Astrocyte (in vitro differentiated cells and primary cell): ENCODE results near the gene CAPN5. TPM values are rescaled to one million over a fixed set of nuclear protein-coding genes. Genes with fewer than 3 reads are reported as not detected.

Source experiments
- DNase-seq: peaks from one replicate; pipeline ENCODE4 v3.0.0-alpha.2; 2010; ENCODE audit warnings: low read depth
- FAIRE-seq: peaks from 2 replicates; lab custom pipeline; 2011; peaks lifted over from hg19 to GRCh38; lab: Jason Lieb, UNC
- H2AFZ ChIP-seq: 2 replicates; pipeline ENCODE4 v1.6.0; 2012; ENCODE audit warnings: low read depth, low read length, inconsistent platforms
- H3K27ac ChIP-seq: 2 replicates; pipeline ENCODE4 v1.5.1; 2011; ENCODE audit warnings: low read depth, low read length, inconsistent platforms
- H3K27me3 ChIP-seq: 2 replicates; pipeline ENCODE4 v1.6.0; 2011; ENCODE audit warnings: low read length, inconsistent platforms; ENCODE audit not compliant: insufficient read depth
- H3K36me3 ChIP-seq: 2 replicates; pipeline ENCODE4 v1.5.1; 2011; ENCODE audit warnings: low read length, inconsistent platforms; ENCODE audit not compliant: insufficient read depth
- H3K4me1 ChIP-seq: 2 replicates; pipeline ENCODE4 v1.5.1; 2011; ENCODE audit warnings: low read length, inconsistent platforms; ENCODE audit not compliant: insufficient read depth
- H3K4me2 ChIP-seq: 2 replicates; pipeline ENCODE4 v1.6.0; 2012; ENCODE audit warnings: low read length, inconsistent platforms
- H3K4me3 ChIP-seq: 2 replicates; pipeline ENCODE4 v1.5.1; 2011; ENCODE audit warnings: low read depth, mild to moderate bottlenecking, low read length, inconsistent platforms; ENCODE audit not compliant: insufficient read depth
- H3K79me2 ChIP-seq: 2 replicates; pipeline ENCODE4 v1.6.0; 2012; ENCODE audit warnings: mild to moderate bottlenecking, low read length, inconsistent platforms; ENCODE audit not compliant: insufficient read depth
- H3K9ac ChIP-seq: 2 replicates; pipeline ENCODE4 v1.6.0; 2012; ENCODE audit warnings: mild to moderate bottlenecking, low read length, inconsistent platforms
- H3K9me3 ChIP-seq: 2 replicates; pipeline ENCODE4 v1.5.1; 2012; ENCODE audit warnings: low read depth, mild to moderate bottlenecking, low read length, inconsistent platforms; ENCODE audit not compliant: insufficient read depth
- H4K20me1 ChIP-seq: 2 replicates; pipeline ENCODE4 v1.6.0; 2012; ENCODE audit warnings: low read length, inconsistent platforms; ENCODE audit not compliant: insufficient read depth
- H3K27ac Mint-ChIP-seq: one replicate; pipeline ENCODE4 v1.8.0; 2021; ENCODE audit warnings: mild to moderate bottlenecking, mixed read lengths; ENCODE audit not compliant: unreplicated experiment
- H3K27me3 Mint-ChIP-seq: one replicate; pipeline ENCODE4 v1.8.0; 2021; ENCODE audit warnings: low read depth, mixed read lengths; ENCODE audit not compliant: unreplicated experiment
- H3K36me3 Mint-ChIP-seq: one replicate; pipeline ENCODE4 v1.8.0; 2021; ENCODE audit warnings: low read depth, mixed read lengths; ENCODE audit not compliant: unreplicated experiment
- H3K4me1 Mint-ChIP-seq: one replicate; pipeline ENCODE4 v1.8.0; 2021; ENCODE audit warnings: low read depth, mixed read lengths; ENCODE audit not compliant: unreplicated experiment
- H3K4me3 Mint-ChIP-seq: one replicate; pipeline ENCODE4 v1.8.0; 2021; ENCODE audit warnings: mild to moderate bottlenecking, moderate library complexity, mixed read lengths; ENCODE audit not compliant: unreplicated experiment
- H3K9me3 Mint-ChIP-seq: one replicate; pipeline ENCODE4 v1.8.0; 2021; ENCODE audit warnings: mild to moderate bottlenecking, mixed read lengths; ENCODE audit not compliant: unreplicated experiment
- EZH2 ChIP-seq: IDR thresholded peaks from 2 replicates; pipeline ENCODE4 v1.6.1; 2012; ENCODE audit warnings: mild to moderate bottlenecking, low read length, inconsistent platforms; ENCODE audit not compliant: insufficient read depth
- total RNA-seq: library from RNA; stranded (reverse); gene quantifications from 2 replicates; pipeline ENCODE4 v1.2.1, GENCODE V29; 2021
- TF ChIP-seq, protein P1 (sequence below): IDR thresholded peaks from 2 replicates; pipeline ENCODE4 v1.5.1; 2011; ENCODE audit warnings: low read depth, mild to moderate bottlenecking, inconsistent platforms, low read length, moderate library complexity; ENCODE audit not compliant: insufficient read depth

The CAPN5 gene
- total RNA-seq, 1 donor from 2014 or later = 17.4 TPM

GRCh38 chr11:77126156-77126775, 59.5 kb downstream of the CAPN5 start:
- TF ChIP-seq, protein P1, sequence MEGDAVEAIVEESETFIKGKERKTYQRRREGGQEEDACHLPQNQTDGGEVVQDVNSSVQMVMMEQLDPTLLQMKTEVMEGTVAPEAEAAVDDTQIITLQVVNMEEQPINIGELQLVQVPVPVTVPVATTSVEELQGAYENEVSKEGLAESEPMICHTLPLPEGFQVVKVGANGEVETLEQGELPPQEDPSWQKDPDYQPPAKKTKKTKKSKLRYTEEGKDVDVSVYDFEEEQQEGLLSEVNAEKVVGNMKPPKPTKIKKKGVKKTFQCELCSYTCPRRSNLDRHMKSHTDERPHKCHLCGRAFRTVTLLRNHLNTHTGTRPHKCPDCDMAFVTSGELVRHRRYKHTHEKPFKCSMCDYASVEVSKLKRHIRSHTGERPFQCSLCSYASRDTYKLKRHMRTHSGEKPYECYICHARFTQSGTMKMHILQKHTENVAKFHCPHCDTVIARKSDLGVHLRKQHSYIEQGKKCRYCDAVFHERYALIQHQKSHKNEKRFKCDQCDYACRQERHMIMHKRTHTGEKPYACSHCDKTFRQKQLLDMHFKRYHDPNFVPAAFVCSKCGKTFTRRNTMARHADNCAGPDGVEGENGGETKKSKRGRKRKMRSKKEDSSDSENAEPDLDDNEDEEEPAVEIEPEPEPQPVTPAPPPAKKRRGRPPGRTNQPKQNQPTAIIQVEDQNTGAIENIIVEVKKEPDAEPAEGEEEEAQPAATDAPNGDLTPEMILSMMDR = no peak
- TF ChIP-seq EZH2 = no peak
- Histone ChIP-seq H3K27ac (no peak overlapping the region), H3K9me3 (no peaks in the 10 kb centered on the region), H3K4me1 (peaks cover 14% of the 10 kb centered on the region), H3K9ac (no peak overlapping the region), H3K4me2 (no peak overlapping the region), H4K20me1 (no peaks in the 10 kb centered on the region), H3K79me2 (no peaks in the 10 kb centered on the region), H3K36me3 (no peaks in the 10 kb centered on the region), H2AFZ (no peak overlapping the region), H3K27me3 (no peaks in the 10 kb centered on the region), H3K4me3 (no peak overlapping the region)
- H3K27me3 Mint-ChIP-seq = peaks cover 17% of the 10 kb centered on the region
- H3K9me3 Mint-ChIP-seq = no peaks in the 10 kb centered on the region
- peak overlapping the region; percentile 75 for H3K27ac Mint-ChIP-seq
- H3K4me3 Mint-ChIP-seq = peak overlapping the region; percentile 66
- FAIRE-seq = no peak
- peaks cover 2% of the 10 kb centered on the region for H3K36me3 Mint-ChIP-seq
- no peak for DNase-seq
- H3K4me1 Mint-ChIP-seq = no peaks in the 10 kb centered on the region

GRCh38 chr11:77126861-77127234, 60.1 kb downstream of the CAPN5 start:
- peak overlapping the region; percentile 75 for H2AFZ ChIP-seq
- H3K36me3 ChIP-seq = no peaks in the 10 kb centered on the region
- H3K27ac Mint-ChIP-seq = no peak overlapping the region
- no peaks in the 10 kb centered on the region for H4K20me1 ChIP-seq
- peak overlapping the region; percentile 90 for H3K4me2 ChIP-seq
- no peak overlapping the region for H3K4me3 Mint-ChIP-seq
- no peaks in the 10 kb centered on the region for H3K9me3 Mint-ChIP-seq
- no peaks in the 10 kb centered on the region for H3K79me2 ChIP-seq
- H3K27me3 Mint-ChIP-seq = peaks cover 17% of the 10 kb centered on the region
- peaks cover 2% of the 10 kb centered on the region for H3K36me3 Mint-ChIP-seq
- DNase-seq = no peak
- peaks cover 14% of the 10 kb centered on the region for H3K4me1 ChIP-seq
- no peaks in the 10 kb centered on the region for H3K9me3 ChIP-seq
- H3K27me3 ChIP-seq = no peaks in the 10 kb centered on the region
- H3K9ac ChIP-seq = peak overlapping the region; percentile 42
- TF ChIP-seq EZH2 = no peak
- TF ChIP-seq, protein P1 = no peak
- H3K4me1 Mint-ChIP-seq = no peaks in the 10 kb centered on the region
- no peak overlapping the region for H3K4me3 ChIP-seq
- no peak overlapping the region for H3K27ac ChIP-seq
- no peak for FAIRE-seq

DNA sequence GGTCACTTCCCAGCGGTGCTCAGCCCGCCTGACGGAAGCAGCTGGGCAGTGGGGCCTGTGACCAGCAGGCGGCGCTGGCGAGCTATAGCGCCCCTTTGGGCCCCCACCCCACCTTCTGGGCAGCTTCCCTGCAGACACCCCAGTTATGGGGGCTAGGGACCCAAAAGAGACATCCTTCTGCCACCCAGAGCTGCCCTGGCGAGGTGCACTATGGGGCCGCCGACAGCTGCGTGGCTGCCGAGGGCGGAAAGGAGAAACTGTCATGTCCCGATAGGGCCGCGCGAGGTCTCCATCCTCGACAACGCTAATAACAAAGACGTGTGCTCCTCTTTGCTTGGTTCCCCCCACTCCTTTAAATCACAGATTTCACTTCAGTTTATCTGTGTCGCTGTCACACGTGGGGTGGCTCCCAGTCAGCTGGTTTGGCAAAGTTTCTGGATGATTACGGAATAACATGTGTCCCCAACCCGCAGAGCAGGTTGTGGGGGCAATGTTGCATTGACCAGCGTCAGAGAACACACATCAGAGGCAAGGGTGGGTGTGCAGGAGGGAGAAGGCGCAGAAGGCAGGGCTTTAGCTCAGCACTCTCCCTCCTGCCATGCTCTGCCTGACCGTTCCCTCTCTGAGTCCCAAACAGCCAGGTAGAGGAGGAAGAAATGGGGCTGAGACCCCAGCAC, 60.6 kb downstream of the CAPN5 start:
- Histone ChIP-seq H3K79me2 (no peaks in the 10 kb centered on the region), H3K36me3 (no peaks in the 10 kb centered on the region), H3K4me3 (peak overlapping the region; percentile 50), H3K9ac (peak overlapping the region; percentile 42), H3K27me3 (no peaks in the 10 kb centered on the region), H2AFZ (peak overlapping the region; percentile 75), H3K4me2 (peak overlapping the region; percentile 90), H3K4me1 (peaks cover 14% of the 10 kb centered on the region), H3K9me3 (no peaks in the 10 kb centered on the region), H3K27ac (no peak overlapping the region), H4K20me1 (no peaks in the 10 kb centered on the region)
- TF ChIP-seq, protein P1 = peak; percentile 88
- TF ChIP-seq EZH2 = no peak
- H3K4me3 Mint-ChIP-seq = no peak overlapping the region
- H3K9me3 Mint-ChIP-seq = no peaks in the 10 kb centered on the region
- peaks cover 17% of the 10 kb centered on the region for H3K27me3 Mint-ChIP-seq
- peaks cover 2% of the 10 kb centered on the region for H3K36me3 Mint-ChIP-seq
- no peaks in the 10 kb centered on the region for H3K4me1 Mint-ChIP-seq
- no peak for DNase-seq
- no peak for FAIRE-seq
- H3K27ac Mint-ChIP-seq = no peak overlapping the region
